ENCODE data around the gene RPL31. TPM values are rescaled to one million over a fixed set of nuclear protein-coding genes. Genes with fewer than 3 reads are reported as not detected.

The RPL31 gene
- total and polyA plus RNA-seq, 2 donors (not counting 1 experiment from before 2014, with no cell fraction given), result 1,159 to 2,636 TPM

GRCh38 chr2:100989666-100990065 lies 12.4 kb upstream of the RPL31 start:
- H4K20me1 ChIP-seq (ENCODE audit: control insufficient read depth, extremely low read depth, insufficient read depth, low read length), result no peaks in the 10 kb centered on the region
- H3K4me2 ChIP-seq (ENCODE audit: extremely low read depth, insufficient read depth, low read length), result no peak overlapping the region
- no peak overlapping the region for H3K9ac ChIP-seq (ENCODE audit: insufficient read depth, low read length)
- no peaks in the 10 kb centered on the region for H3K36me3 ChIP-seq (ENCODE audit: control insufficient read depth, insufficient read depth, low read length)
- no peaks in the 10 kb centered on the region for H3K9me3 ChIP-seq (ENCODE audit: control insufficient read depth, insufficient read depth, low read depth, low read length)
- no peaks in the 10 kb centered on the region for H3K4me1 ChIP-seq (ENCODE audit: control insufficient read depth, extremely low read depth, insufficient read depth, low read length)
- no peaks in the 10 kb centered on the region for H3K27me3 ChIP-seq (ENCODE audit: control insufficient read depth, insufficient read depth, low read length)
- DNase-seq (ENCODE audit: low read depth in 2 of 2), result no peak
- no peaks in the 10 kb centered on the region for H3K79me2 ChIP-seq (ENCODE audit: control insufficient read depth, insufficient read depth, low read length)
- H2AFZ ChIP-seq (ENCODE audit: low read length), result no peak overlapping the region
- no peak for TF ChIP-seq EZH2 (IDR thresholded peaks at IDR 0.05; ENCODE audit: low read length, missing control alignments)
- no peak for TF ChIP-seq CTCF (conservative IDR thresholded peaks at IDR 0.05 in 1 of 2, IDR thresholded peaks at IDR 0.05 in 1 of 2; ENCODE audit: low read depth in 1 of 2, low read length in 2 of 2)
- H3K27ac ChIP-seq (ENCODE audit: insufficient read depth, low read length), result no peak overlapping the region
- no peak overlapping the region for H3K4me3 ChIP-seq (replicated peaks in 1 of 4; ENCODE audit: control extremely low read depth in 1 of 4, insufficient read depth in 1 of 4, low read depth in 3 of 4, low read length in 4 of 4)

GRCh38 chr2:100990166-100990565 lies 11.9 kb upstream of the RPL31 start:
- Histone ChIP-seq H3K9ac (ENCODE audit: insufficient read depth, low read length) (no peak overlapping the region), H3K27ac (ENCODE audit: insufficient read depth, low read length) (no peak overlapping the region), H3K4me3 (replicated peaks in 1 of 4; ENCODE audit: control extremely low read depth in 1 of 4, insufficient read depth in 1 of 4, low read depth in 3 of 4, low read length in 4 of 4) (no peak overlapping the region), H3K36me3 (ENCODE audit: control insufficient read depth, insufficient read depth, low read length) (no peaks in the 10 kb centered on the region), H3K9me3 (ENCODE audit: control insufficient read depth, insufficient read depth, low read depth, low read length) (no peaks in the 10 kb centered on the region), H4K20me1 (ENCODE audit: control insufficient read depth, extremely low read depth, insufficient read depth, low read length) (no peaks in the 10 kb centered on the region), H2AFZ (ENCODE audit: low read length) (no peak overlapping the region), H3K79me2 (ENCODE audit: control insufficient read depth, insufficient read depth, low read length) (no peaks in the 10 kb centered on the region), H3K27me3 (ENCODE audit: control insufficient read depth, insufficient read depth, low read length) (no peaks in the 10 kb centered on the region), H3K4me1 (ENCODE audit: control insufficient read depth, extremely low read depth, insufficient read depth, low read length) (no peaks in the 10 kb centered on the region), H3K4me2 (ENCODE audit: extremely low read depth, insufficient read depth, low read length) (no peak overlapping the region)
- no peak for DNase-seq (ENCODE audit: low read depth in 2 of 2)
- TF ChIP-seq EZH2 (IDR thresholded peaks at IDR 0.05; ENCODE audit: low read length, missing control alignments), result no peak
- TF ChIP-seq CTCF (conservative IDR thresholded peaks at IDR 0.05 in 1 of 2, IDR thresholded peaks at IDR 0.05 in 1 of 2; ENCODE audit: low read depth in 1 of 2, low read length in 2 of 2), result no peak

- no peaks in the 10 kb centered on the region for H3K27me3 ChIP-seq (ENCODE audit: control insufficient read depth, insufficient read depth, low read length)
- H3K27ac ChIP-seq (ENCODE audit: insufficient read depth, low read length), result no peak overlapping the region
- H3K4me2 ChIP-seq (ENCODE audit: extremely low read depth, insufficient read depth, low read length), result no peak overlapping the region
- no peaks in the 10 kb centered on the region for H3K79me2 ChIP-seq (ENCODE audit: control insufficient read depth, insufficient read depth, low read length)
- no peaks in the 10 kb centered on the region for H3K36me3 ChIP-seq (ENCODE audit: control insufficient read depth, insufficient read depth, low read length)
- no peak for DNase-seq (ENCODE audit: low read depth in 2 of 2)
- H3K9ac ChIP-seq (ENCODE audit: insufficient read depth, low read length), result no peak overlapping the region
- H4K20me1 ChIP-seq (ENCODE audit: control insufficient read depth, extremely low read depth, insufficient read depth, low read length), result no peaks in the 10 kb centered on the region
- H2AFZ ChIP-seq (ENCODE audit: low read length), result no peak overlapping the region
- TF ChIP-seq EZH2 (IDR thresholded peaks at IDR 0.05; ENCODE audit: low read length, missing control alignments), result no peak
- TF ChIP-seq CTCF (conservative IDR thresholded peaks at IDR 0.05 in 1 of 2, IDR thresholded peaks at IDR 0.05 in 1 of 2; ENCODE audit: low read depth in 1 of 2, low read length in 2 of 2), result no peak
- H3K4me1 ChIP-seq (ENCODE audit: control insufficient read depth, extremely low read depth, insufficient read depth, low read length), result no peaks in the 10 kb centered on the region
- no peak overlapping the region for H3K4me3 ChIP-seq (replicated peaks in 1 of 4; ENCODE audit: control extremely low read depth in 1 of 4, insufficient read depth in 1 of 4, low read depth in 3 of 4, low read length in 4 of 4)
- no peaks in the 10 kb centered on the region for H3K9me3 ChIP-seq (ENCODE audit: control insufficient read depth, insufficient read depth, low read depth, low read length)
These were observed 11.3 kb upstream of the RPL31 start for GRCh38 chr2:100990650-100991403.

Data from fibroblast of lung (primary cell).